GM11168 (cell line): Measurements from ENCODE around the gene ERAL1.
"Not testable (repeated sequence)": the region's sequence is repeated elsewhere in the genome, so short reads cannot be mapped to it uniquely, and the experiment has no call there.

ENCODE experiments used
- in situ Hi-C: fragments of 300-500 bp; cut with MboI; formaldehyde crosslinking; loops from one replicate; pipeline ENCODE4 v1.12.0; 2022; ENCODE audit warnings: low sequenced_read_pairs; ENCODE audit not compliant: unreplicated experiment

ERAL1 gene

DNA sequence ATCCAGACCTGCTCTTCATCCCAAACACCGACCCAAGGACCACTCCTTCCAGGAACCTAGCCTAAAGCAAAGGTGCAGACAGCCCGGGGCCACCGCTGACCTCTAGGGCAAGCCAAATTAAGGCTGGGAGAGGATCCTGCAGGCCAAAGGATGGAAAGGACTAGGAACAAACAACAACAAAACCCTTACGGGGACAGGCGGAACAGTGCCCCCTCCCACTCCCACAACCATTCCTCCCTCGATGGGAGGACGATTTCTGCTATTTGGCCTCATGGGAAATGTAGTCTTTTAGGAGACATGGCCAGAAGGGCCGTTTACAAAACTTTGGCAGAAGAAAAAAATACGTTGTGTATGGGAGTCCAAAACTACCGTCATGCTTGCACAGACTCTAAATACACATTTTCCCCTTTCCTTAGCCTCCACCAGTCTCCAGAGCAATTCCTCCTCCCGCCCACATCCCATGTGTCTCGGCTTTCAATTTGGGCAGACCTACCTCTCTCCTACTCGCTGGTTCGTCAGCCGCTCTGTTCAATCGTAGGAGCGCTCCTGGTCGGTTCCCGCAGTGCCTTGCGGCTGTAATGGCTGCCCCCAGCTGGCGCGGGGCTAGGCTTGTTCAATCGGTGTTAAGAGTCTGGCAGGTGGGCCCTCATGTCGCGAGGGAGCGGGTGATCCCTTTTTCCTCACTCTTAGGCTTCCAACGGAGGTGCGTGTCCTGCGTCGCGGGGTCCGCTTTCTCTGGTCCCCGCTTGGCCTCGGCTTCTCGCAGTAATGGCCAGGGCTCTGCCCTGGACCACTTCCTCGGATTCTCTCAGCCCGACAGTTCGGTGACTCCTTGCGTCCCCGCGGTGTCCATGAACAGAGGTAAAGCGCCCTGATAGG, at the start of gene ERAL1:
ERAL1 (plus strand) TSS at position 560 of the 879 bp plus-strand sequence; CDS start at position 579, 19 bp downstream.
- in situ Hi-C loops = no loop called here

DNA sequence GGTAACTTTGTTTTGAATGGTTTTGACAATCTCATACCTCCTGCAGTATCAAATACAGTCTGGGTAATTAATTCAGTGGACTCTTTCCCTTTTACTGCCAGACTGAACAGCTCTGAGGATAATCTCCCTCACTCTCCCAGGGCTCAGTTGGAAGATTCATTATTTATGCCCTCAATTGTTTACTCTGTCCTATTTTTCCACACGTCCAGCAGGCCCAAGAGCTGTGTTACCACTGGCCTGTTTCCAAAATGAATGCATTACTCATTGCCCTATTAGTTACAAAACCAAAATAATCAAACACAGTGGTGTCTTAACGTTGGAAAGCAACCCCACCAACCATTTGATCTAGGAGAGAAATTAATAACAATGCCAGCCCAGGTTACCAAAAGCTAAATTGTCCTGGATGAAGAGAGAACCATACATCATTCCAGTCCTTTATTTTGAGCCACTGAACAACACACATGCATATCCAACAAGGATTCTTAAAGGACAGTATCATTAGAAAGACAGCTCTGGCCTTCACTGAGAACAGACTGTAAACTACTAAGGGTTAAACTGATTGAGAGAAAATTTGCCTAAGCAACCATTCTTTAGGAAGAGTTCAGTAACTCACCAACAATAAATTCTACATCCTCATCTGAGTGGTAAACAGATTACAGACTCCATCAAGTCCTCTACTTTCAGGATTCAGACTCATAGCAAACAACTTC, 46.7 kb upstream of the ERAL1 start:
- in situ Hi-C loops = no loop called here

DNA sequence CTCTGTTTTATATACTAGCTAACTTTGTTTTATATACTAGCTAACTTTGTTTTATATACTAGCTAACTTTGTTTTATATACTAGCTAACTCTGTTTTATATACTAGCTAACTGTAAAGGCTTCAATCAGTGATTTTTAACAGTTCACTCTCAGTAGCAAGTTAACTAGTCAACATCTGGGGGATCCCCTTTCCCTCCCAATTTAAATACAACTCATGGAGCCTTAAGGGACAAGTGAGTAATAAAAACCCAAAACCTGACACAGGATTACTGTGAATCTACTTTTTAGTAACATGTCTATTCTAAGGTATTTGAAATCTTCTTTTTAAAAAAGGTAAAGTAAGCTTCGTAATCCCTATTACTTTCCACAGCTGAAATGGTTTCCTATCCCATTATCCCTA, 44.4 kb upstream of the ERAL1 start:
- in situ Hi-C loops = no loop called here

DNA sequence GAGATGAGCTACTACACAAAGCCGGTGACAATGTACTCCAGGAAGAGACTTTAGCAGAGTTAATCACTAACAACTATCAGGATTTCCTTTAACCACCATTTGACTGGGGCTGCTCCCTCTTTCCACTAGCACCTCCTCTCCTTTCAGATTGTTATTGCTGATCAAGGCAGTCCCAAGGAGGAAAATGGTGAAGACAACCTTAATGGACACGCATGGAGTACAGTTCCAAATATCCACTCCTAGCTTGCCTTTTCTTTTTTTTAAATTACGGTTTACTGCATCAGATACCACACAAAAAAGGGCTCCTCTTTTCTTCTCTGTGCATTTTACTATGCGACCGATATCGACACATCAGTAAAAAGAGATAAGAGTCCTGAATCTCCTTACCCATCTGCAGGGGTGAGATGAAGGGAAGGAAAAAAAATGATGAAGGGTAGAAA, 43.1 kb upstream of the ERAL1 start:
- in situ Hi-C loops = no loop called here

DNA sequence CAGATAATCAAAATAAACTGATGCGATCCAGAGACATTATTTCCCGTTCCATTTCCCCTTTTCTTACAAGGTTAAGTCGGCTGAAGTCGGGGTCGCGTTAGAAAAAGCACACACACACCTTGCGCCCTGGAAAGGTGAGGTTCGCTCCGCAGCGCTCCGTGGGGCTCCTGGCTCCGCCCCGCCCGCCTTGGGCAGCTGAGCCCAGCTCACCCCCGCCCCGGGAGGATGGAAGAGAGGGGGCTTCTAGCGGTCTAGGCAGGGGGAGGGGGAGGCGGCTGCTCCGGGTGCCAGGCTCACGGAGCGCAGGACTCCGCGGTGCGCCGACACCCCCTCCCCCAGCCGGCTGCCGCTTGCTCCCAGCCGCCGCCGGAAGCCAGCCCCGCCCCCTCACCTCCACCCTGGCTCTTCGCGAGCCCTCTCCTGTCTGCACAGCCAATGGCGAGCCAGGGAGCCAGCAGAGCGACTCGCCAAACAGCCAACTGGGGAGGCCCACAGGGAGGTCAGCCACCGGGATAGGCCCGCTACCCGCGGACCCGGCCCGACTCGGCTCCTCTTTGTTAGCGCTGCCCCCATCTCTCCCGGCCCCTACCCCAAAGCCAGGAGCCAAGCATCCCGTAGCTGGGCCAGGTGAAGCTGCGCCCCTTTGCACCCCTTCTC, 42.6 kb upstream of the ERAL1 start:
- in situ Hi-C loops = no loop called here

DNA sequence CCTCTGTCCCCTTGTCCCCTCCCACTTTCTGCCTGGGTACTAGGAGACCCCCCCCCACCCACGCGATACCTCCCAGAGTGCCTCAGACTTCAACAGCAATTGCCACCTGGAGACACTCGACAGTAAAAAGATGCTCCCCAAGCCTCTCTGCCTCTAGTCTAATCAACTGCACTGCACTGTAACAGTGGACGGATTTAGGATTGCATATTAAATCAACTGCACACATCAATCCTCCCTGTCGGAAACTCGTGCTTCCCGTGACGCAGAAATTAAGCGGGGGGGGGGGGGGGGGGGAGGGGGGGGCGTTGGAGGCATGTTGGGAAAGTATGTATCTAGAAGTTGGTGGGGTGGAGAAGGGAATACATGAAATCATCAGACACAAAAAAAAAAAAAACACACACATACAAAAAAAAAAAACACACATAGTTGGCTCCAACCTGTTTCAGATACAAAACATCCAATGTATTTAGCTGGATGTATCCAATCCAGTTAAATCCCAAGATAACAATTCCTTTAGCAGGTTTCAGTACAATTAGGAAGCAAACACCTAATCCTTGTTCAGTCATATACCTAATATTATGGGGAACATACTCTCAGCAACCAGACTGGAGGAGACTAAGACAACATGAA, 42.0 kb upstream of the ERAL1 start:
- in situ Hi-C loops = no loop called here

DNA sequence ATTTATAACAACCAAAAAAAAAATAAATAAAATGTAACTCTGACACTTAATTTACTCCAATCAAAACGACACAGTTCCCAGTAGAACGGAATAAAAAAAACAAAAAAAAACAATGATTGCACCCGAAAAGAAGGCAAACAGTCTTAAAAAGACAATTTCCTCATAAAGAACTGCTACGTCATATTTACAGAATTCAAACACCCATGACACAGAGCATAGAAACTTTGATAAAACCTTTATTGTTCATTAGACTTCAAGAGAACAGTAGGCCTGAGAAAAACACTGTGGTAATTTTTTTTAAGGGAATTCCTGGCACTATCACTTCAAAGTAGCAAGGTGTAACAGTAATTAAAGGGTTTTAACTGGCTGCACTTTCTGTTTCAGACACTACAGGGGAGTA, 38.3 kb upstream of the ERAL1 start:
- in situ Hi-C loops = no loop called here

DNA sequence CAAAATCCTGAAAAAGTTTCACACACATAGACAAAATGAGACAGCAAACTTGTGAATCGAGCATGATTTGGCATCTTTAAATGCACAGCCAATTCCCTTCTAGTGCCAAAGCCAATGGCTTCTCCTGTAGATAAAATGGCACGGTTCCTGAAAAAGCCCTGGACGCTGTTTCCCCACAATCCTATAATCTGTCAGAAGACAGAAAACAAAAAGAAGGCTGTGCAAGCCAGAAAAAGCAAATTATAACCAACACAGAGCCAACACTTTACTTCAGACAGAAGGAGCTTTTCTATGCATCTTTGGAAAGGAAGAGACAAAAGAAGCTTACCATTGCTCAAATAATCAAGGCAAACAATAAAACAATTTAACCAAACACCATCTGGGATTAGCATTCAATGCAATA, 36.0 kb upstream of the ERAL1 start:
- in situ Hi-C loops = no loop called here

DNA sequence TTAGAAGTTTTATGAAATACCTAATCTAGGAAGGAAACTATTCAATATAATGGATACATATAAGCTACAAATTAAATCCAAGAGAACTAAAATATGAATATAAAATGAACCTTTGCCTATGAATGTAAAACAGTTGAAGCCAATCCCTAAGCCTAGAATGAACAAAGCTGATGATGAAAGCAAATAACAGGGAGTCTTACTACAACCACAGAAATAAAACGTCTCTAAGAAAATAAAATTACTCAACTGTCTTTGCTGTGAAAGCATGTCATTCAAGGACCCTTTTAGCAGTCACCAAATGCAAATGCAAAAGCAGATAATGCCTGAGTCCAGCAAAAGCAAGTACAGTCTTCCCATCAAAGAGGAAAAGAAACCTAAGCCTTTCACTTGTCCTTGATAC, 35.2 kb upstream of the ERAL1 start:
- in situ Hi-C loops = no loop called here

DNA sequence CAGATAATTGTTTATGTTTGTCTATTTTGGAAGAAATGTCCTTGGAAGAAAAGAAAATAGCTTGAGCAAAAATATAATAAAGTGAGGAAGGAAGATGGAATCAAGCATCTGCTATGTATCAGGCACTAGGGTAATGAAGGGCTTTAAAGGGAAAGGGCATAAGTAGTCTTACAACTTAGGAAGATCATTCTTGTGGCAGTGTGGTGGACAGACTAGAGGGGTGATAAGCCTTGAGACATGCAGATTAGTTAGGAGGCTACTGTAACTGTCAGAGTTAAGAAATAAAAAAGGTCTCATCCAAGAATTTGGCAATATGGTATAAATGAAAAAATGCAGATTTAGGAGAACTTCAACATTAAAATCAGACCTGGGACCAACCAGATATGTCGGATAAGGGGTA, 27.1 kb upstream of the ERAL1 start:
- in situ Hi-C loops = no loop called here

DNA sequence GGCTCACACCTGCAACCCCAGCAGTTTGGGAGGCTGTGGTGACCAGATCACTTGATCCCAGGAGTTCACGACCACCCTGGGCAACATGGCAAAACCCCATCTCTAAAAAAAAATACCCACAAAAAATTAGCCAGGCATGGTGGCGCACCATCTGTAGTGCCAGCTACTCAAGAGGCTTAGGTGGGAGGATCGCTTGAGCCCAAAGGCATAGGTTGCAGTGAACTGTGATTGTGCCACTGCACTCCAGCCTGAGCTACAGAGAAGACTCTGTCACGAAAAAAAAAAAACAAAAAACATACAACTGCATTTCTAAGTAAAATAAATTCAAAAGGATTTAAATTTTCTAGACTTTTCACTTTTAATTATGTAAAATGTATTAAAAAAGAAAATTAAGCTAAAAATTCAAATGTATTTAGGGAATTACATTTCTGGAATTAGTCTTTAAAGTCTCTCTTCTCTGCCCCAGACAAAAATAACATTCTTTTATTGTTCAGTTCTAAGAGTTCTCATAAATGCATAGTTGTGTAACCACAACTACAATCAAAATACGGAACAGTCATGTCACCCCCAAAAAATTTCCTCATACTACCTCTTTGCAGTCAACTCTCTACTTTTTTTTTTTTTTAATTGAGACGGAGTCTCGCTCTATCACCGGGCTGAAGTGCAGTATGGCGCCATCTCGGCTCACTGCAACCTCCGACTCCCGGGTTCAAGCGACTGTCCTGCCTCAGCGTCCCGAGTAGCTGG, 26.3 kb upstream of the ERAL1 start:
- in situ Hi-C loops = no loop called here

DNA sequence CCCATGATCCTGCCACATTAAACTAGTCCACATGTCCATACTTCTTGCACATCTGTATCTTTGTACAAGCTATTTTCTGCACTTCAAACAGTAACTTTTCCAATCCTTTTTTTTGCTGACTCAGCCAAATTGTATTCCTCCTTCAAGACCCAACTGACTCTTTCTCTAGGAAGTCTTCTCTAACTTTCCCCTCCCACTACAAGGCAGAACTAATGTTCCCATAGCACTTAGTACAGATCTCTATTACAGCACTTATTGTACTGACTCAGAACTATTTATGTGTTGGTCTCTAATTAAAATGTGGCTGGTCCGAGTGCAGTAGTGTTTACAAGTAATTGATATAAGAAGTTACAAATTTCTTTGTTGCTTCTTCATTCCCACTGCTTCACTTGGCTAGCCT, 20.4 kb upstream of the ERAL1 start:
- in situ Hi-C loops = no loop called here

DNA sequence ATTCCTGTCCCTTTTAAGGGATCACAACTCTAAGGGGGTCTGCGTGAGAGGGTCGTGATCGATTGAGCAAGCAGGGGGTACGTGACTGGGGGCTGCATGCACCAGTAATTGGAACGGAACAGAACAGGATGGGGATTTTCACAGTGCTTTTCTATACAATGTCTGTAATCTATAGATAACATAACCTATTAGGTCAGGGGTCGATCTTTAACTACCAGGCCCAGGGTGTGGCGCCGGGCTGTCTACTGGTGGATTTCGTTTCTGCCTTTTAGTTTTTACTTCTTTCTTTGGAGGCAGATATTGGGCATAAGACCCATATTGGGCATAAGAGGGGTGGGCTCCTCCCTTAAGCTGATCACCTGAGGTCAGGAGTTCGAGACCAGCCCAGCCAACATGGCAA, 18.3 kb upstream of the ERAL1 start:
- in situ Hi-C loops = not testable (repeated sequence)

DNA sequence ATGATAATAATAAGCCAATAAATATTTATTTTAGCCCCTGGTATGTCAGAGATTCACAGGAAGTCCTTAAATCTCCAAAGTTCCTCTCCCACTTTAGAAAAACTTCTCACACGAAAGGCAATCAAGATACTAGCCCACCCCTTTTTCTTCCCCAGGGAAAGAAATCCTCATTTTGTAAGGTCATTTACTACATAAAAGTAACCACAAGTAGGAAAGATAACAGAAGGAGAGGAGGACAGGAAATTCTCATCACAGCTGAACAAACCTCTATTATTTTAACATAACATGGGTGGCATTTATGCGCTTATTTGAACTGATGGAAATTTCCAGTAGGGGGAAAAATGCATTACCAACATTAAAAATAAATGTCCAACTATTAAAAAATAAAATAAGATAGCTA, 15.6 kb upstream of the ERAL1 start:
- in situ Hi-C loops = no loop called here

DNA sequence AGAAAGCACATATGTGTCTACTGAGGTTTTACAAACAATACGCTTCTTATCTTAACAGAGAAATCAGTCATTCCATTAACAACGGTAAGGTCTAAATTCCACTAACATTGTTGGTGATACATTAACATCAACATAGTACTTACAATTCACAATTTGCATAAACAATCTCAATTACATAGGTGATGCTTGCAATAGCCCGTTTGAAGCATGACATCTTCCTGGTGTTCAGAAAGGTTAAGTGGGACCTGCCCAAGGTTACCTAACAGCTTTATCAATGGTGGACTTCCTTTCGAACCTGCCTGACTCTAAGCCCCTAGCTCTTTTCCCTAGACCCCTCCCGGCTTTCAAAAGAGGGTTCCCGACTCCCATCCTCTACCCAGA, 12.9 kb upstream of the ERAL1 start:
- in situ Hi-C loops = no loop called here

DNA sequence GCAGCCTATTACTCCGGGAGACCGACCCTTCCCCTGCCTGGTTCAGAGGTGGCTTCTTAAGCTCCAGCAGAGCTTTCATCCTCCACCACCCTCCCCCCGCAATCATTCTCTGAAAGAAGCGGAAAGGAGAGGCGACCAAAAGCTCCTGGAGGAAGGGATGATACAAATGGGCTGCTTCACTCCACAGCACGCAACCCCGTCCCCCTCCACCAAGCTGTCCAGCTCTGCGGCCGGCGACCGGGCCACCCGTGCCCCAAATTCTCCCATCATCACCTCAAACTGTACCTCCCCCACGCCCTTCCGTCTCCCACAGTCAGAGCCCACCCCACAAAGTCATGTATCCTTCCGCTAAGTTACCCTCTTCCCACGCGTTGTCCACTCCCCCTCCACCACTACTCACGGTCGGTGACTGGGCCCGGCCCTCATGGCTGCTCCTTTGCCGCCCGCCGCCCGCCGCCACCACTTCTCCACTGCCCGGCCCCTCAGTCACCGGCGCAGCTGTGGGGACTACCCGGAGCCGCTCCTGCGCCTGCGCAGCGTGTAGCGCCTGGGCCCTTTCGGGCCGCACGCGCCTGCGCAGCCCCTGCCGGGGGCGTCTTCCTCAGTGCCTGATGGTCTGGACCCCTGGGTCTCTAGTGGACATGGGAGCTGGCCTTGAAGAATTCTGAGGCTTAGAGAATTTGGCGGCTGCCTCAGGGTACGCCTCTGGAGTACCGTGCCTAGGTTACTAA, 12.4 kb upstream of the ERAL1 start, which contains the start of gene FAM222B:
FAM222B (minus strand) TSS at position 509 of the 731 bp plus-strand sequence. CDS start 76,123 bp downstream, outside the sequence.
- in situ Hi-C loops = no loop called here

DNA sequence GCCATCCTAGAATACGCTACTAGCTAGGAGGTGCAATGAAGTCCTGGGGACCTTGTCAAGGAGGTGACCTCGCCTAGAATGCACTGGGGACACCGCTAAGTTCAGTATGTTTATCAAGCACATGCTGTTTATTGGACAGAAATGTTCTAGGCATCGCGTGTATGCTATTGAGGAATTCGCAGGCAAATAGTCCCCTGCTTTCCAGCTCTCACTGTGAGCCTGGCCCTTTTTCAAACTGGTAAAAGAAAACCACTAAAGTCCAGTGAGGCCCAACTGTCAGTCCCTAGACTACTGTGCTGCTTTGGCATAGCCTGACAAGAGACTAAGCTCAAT, 11.0 kb upstream of the ERAL1 start:
- in situ Hi-C loops = no loop called here

DNA sequence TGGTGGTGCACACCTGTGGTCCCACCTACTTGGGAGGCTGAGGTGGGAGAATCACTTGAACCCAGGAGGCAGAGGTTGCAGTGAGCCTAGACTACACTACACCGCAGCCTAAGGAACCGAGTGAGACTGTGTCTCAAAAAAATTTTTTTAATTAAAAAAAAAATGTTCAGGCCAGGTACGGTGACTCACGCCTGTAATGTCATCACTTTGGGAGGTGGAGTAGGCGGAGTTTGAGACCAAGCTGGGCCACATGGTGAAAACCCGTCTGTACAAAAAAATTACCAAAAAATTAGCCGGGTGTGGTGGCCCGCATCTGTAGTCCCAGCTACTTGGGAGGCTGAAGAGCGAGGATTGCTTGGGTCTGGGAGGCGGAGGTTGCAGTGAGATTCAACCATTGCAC, 8.6 kb upstream of the ERAL1 start:
- in situ Hi-C loops = no loop called here

DNA sequence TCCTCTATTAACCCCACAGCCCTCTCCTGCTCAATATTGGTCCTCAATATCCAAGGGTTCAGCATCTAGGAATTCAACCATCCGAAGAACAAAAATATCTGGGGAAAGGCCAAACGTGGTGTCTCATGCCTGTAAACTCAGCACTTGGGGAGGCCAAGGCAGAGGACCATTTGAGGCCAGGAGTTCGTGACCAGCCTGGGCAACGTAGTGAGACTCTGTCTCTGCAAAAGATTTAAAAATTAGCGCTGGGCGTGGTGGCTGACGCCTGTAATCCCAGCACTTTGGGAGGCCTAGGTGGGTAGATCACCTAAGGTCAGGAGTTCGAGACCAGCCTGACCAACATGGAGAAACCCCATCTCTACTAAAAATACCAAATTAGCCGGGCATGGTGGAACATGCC, 8.1 kb upstream of the ERAL1 start:
- in situ Hi-C loops = not testable (repeated sequence)
